Activated T-cell treated with anti-CD3 and anti-CD28 coated beads, Interleukin-2, amount 50 U/mL, for 24 hours (primary cell): ENCODE measurements around the gene ARHGAP35.
A peak's percentile ranks its signal among the peaks of the same experiment; 100 is the strongest.
"Not testable (repeated sequence)": the region's sequence is repeated elsewhere in the genome, so short reads cannot be mapped to it uniquely, and the experiment has no call there.

ENCODE experiments used
- DNase-seq: peaks from one replicate; pipeline ENCODE4 v3.0.0-alpha.2; 2020
- H3K27ac Mint-ChIP-seq: 2 replicates; pipeline ENCODE4 v1.8.0; 2020; ENCODE audit warnings: mild to moderate bottlenecking, mixed read lengths
- H3K27me3 Mint-ChIP-seq: 2 replicates; pipeline ENCODE4 v1.8.0; 2020; ENCODE audit warnings: mixed read lengths
- H3K36me3 Mint-ChIP-seq: 2 replicates; pipeline ENCODE4 v1.8.0; 2020; ENCODE audit warnings: low read depth, mixed read lengths
- H3K4me1 Mint-ChIP-seq: 2 replicates; pipeline ENCODE4 v1.8.0; 2020; ENCODE audit warnings: low read depth, mixed read lengths
- H3K4me3 Mint-ChIP-seq: 2 replicates; pipeline ENCODE4 v1.8.0; 2020; ENCODE audit warnings: mild to moderate bottlenecking, moderate library complexity, mixed read lengths
- H3K9me3 Mint-ChIP-seq: 2 replicates; pipeline ENCODE4 v1.8.0; 2020; ENCODE audit warnings: mixed read lengths

ARHGAP35 gene

GRCh38 chr19:46856062-46857022 lies 4.5 kb upstream of the ARHGAP35 start:
- no peaks in the 10 kb centered on the region for H3K27me3 Mint-ChIP-seq
- peak overlapping the region; percentile 91 for H3K27ac Mint-ChIP-seq
- H3K36me3 Mint-ChIP-seq, result peaks cover 8% of the 10 kb centered on the region
- H3K9me3 Mint-ChIP-seq, result no peaks in the 10 kb centered on the region
- H3K4me1 Mint-ChIP-seq, result peaks cover 30% of the 10 kb centered on the region
- peak; percentile 91 for DNase-seq
- H3K4me3 Mint-ChIP-seq, result peak overlapping the region; percentile 75

GRCh38 chr19:46859637-46860124 lies 1.1 kb upstream of the ARHGAP35 start:
- H3K36me3 Mint-ChIP-seq, result peaks cover 11% of the 10 kb centered on the region
- no peaks in the 10 kb centered on the region for H3K9me3 Mint-ChIP-seq
- H3K4me3 Mint-ChIP-seq, result peak overlapping the region; percentile 86
- peak overlapping the region; percentile 98 for H3K27ac Mint-ChIP-seq
- H3K27me3 Mint-ChIP-seq, result no peaks in the 10 kb centered on the region
- H3K4me1 Mint-ChIP-seq, result peaks cover 28% of the 10 kb centered on the region
- no peak for DNase-seq

GRCh38 chr19:46860125-46860845 lies 512 bp upstream of the ARHGAP35 start:
- H3K4me1 Mint-ChIP-seq, result peaks cover 28% of the 10 kb centered on the region
- H3K9me3 Mint-ChIP-seq, result no peaks in the 10 kb centered on the region
- H3K27ac Mint-ChIP-seq, result peak overlapping the region; percentile 98
- H3K4me3 Mint-ChIP-seq, result peak overlapping the region; percentile 86
- DNase-seq, result peak; percentile 96
- H3K36me3 Mint-ChIP-seq, result peaks cover 15% of the 10 kb centered on the region
- H3K27me3 Mint-ChIP-seq, result no peaks in the 10 kb centered on the region

GRCh38 chr19:46861691-46862502 lies 1.1 kb downstream of the ARHGAP35 start:
- H3K4me3 Mint-ChIP-seq, result no peak overlapping the region
- H3K4me1 Mint-ChIP-seq, result peaks cover 26% of the 10 kb centered on the region
- H3K27ac Mint-ChIP-seq, result no peak overlapping the region
- H3K36me3 Mint-ChIP-seq, result peaks cover 24% of the 10 kb centered on the region
- peak; percentile 49 for DNase-seq
- no peaks in the 10 kb centered on the region for H3K9me3 Mint-ChIP-seq
- H3K27me3 Mint-ChIP-seq, result no peaks in the 10 kb centered on the region

GRCh38 chr19:46862503-46862834 lies 1.7 kb downstream of the ARHGAP35 start:
- H3K36me3 Mint-ChIP-seq, result peaks cover 24% of the 10 kb centered on the region
- no peaks in the 10 kb centered on the region for H3K9me3 Mint-ChIP-seq
- H3K4me3 Mint-ChIP-seq, result no peak overlapping the region
- no peak overlapping the region for H3K27ac Mint-ChIP-seq
- H3K27me3 Mint-ChIP-seq, result no peaks in the 10 kb centered on the region
- peaks cover 28% of the 10 kb centered on the region for H3K4me1 Mint-ChIP-seq
- no peak for DNase-seq

- Mint-ChIP-seq H3K36me3 (peaks cover 24% of the 10 kb centered on the region), H3K9me3 (no peaks in the 10 kb centered on the region), H3K4me1 (peaks cover 30% of the 10 kb centered on the region), H3K27ac (no peak overlapping the region), H3K27me3 (no peaks in the 10 kb centered on the region), H3K4me3 (no peak overlapping the region)
- peak; percentile 21 for DNase-seq
These were observed 2.3 kb downstream of the ARHGAP35 start for GRCh38 chr19:46862974-46863632.

GRCh38 chr19:46863818-46864629 lies 3.2 kb downstream of the ARHGAP35 start:
- Mint-ChIP-seq H3K27ac (no peak overlapping the region), H3K36me3 (peaks cover 22% of the 10 kb centered on the region)
- DNase-seq, result no peak

GRCh38 chr19:46866407-46867136 lies 5.8 kb downstream of the ARHGAP35 start:
- no peaks in the 10 kb centered on the region for H3K9me3 Mint-ChIP-seq
- H3K4me3 Mint-ChIP-seq, result no peak overlapping the region
- H3K27ac Mint-ChIP-seq, result peak overlapping the region; percentile 63
- H3K27me3 Mint-ChIP-seq, result no peaks in the 10 kb centered on the region
- no peak for DNase-seq
- H3K36me3 Mint-ChIP-seq, result peaks cover 16% of the 10 kb centered on the region
- peaks cover 28% of the 10 kb centered on the region for H3K4me1 Mint-ChIP-seq

More at GRCh38 chr19:46863818-46864629, 3.2 kb downstream of the ARHGAP35 start:
- H3K9me3 Mint-ChIP-seq, result no peaks in the 10 kb centered on the region
- peaks cover 31% of the 10 kb centered on the region for H3K4me1 Mint-ChIP-seq
- H3K27me3 Mint-ChIP-seq, result no peaks in the 10 kb centered on the region
- no peak overlapping the region for H3K4me3 Mint-ChIP-seq

GRCh38 chr19:46867170-46867569 lies 6.4 kb downstream of the ARHGAP35 start:
- Mint-ChIP-seq H3K27ac (no peak overlapping the region), H3K27me3 (no peaks in the 10 kb centered on the region), H3K9me3 (no peaks in the 10 kb centered on the region), H3K36me3 (peaks cover 16% of the 10 kb centered on the region), H3K4me1 (peaks cover 28% of the 10 kb centered on the region), H3K4me3 (no peak overlapping the region)
- no peak for DNase-seq

GRCh38 chr19:46868025-46868802 lies 7.4 kb downstream of the ARHGAP35 start:
- peaks cover 30% of the 10 kb centered on the region for H3K4me1 Mint-ChIP-seq
- no peaks in the 10 kb centered on the region for H3K9me3 Mint-ChIP-seq
- no peaks in the 10 kb centered on the region for H3K27me3 Mint-ChIP-seq
- H3K4me3 Mint-ChIP-seq, result no peak overlapping the region
- no peak overlapping the region for H3K27ac Mint-ChIP-seq
- H3K36me3 Mint-ChIP-seq, result peaks cover 16% of the 10 kb centered on the region
- no peak for DNase-seq

- not testable (repeated sequence) for H3K9me3 Mint-ChIP-seq, H3K27me3 Mint-ChIP-seq, H3K36me3 Mint-ChIP-seq, DNase-seq, H3K4me3 Mint-ChIP-seq, H3K27ac Mint-ChIP-seq
- H3K4me1 Mint-ChIP-seq, result peaks cover 28% of the 10 kb centered on the region
These were observed 10.4 kb downstream of the ARHGAP35 start for GRCh38 chr19:46871173-46871572.

- peaks cover 13% of the 10 kb centered on the region for H3K4me1 Mint-ChIP-seq
- no peaks in the 10 kb centered on the region for H3K9me3 Mint-ChIP-seq
- no peaks in the 10 kb centered on the region for H3K27me3 Mint-ChIP-seq
- H3K36me3 Mint-ChIP-seq, result peaks cover 5% of the 10 kb centered on the region
- DNase-seq, result no peak
- H3K27ac Mint-ChIP-seq, result no peak overlapping the region
- H3K4me3 Mint-ChIP-seq, result no peak overlapping the region
These were observed 12.2 kb downstream of the ARHGAP35 start for GRCh38 chr19:46872967-46873366.
